GM18511 (cell line): ENCODE results near the gene TALDO1.
"Not testable (repeated sequence)": the region's sequence is repeated elsewhere in the genome, so short reads cannot be mapped to it uniquely, and the experiment has no call there.

ENCODE experiments used
- ATAC-seq: cut with Tn5 transposase; IDR thresholded peaks from one replicate; pipeline ENCODE4 v1.9.1; 2021; ENCODE audit warnings: mild to moderate bottlenecking, moderate library complexity; ENCODE audit not compliant: unreplicated experiment

TALDO1 gene

GRCh38 chr11:733072-733471 lies 14.2 kb upstream of the TALDO1 start:
- no peak for ATAC-seq

DNA sequence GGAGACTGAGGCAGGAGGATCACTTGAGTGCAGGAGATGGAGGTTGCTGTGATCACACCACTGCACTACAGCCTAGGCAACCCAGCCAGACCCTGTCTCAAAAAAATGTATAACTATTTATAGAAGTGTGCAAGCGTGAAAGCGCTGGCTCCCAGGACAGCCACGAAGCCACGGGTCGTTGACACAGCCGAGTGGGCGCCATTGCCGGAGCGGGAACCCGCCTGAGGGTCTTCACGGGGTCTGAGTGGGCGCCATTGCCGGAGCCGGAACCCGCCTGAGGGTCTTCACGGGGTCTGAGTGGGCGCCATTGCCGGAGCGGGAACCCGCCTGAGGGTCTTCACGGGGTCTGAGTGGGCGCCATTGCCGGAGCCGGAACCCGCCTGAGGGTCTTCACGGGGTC lies 12.7 kb upstream of the TALDO1 start:
- ATAC-seq, result not testable (repeated sequence)

- ATAC-seq, result no peak
These were observed 9.9 kb upstream of the TALDO1 start for GRCh38 chr11:737366-737765.

DNA sequence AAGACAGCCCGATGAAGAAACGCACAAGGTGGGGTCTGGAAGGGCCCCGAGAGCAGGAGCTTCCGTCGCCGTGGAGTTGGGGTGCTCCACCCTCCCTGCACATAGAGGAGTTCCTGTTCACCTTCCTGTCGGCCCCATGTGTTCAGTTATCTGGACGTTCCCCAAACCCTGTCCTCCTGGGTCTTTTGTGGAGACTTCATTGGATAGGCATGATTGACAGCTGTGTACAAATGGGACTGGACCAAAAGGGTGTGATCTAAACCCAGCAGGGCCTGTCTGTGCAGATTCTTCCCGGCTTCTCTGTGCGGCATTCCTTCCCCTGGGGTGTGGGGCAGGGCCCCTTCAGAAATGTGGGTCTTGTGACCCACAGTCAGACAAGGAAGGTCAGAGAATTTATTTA lies 9.4 kb upstream of the TALDO1 start:
- ATAC-seq, result not testable (repeated sequence)

GRCh38 chr11:742156-742546 lies 5.1 kb upstream of the TALDO1 start:
- ATAC-seq, result no peak

DNA sequence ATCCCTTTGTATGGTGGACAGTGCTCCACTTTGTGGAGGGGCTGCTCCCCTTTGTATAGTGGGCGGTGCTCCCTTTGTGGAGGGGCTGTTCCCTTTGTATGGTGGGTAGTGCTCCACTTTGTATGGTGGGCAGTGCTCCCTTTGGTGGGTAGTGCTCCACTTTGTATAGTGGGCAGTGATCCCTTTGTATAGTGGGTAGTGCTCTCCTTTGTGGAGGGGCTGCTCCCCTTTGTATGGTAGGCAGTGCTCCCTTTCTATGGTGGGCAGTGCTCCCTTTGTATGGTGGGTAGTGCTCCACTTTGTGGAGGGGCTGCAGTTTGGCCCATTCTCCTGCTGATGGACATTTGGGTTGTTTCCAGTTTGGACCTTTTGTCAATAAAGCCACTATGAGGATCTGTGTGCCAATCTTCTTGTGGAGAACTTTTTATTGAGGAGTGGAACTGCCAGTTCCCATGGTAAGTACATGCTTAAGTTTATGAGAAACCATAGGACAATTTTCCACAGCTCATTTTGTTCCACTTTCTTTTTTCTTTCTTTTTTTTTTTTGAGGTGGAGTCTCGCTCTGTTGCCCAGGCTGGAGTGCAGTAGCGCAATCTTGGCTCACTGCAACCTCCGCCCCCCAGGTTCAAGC lies 4.6 kb upstream of the TALDO1 start:
- no peak for ATAC-seq

- no peak for ATAC-seq
These were observed 1.8 kb upstream of the TALDO1 start for GRCh38 chr11:745428-745827.

GRCh38 chr11:746289-747157 lies 741 bp upstream of the TALDO1 start:
- ATAC-seq, result peak; percentile 36

- peak; percentile 23 for ATAC-seq
These were observed 719 bp downstream of the TALDO1 start for GRCh38 chr11:748007-748359.

DNA sequence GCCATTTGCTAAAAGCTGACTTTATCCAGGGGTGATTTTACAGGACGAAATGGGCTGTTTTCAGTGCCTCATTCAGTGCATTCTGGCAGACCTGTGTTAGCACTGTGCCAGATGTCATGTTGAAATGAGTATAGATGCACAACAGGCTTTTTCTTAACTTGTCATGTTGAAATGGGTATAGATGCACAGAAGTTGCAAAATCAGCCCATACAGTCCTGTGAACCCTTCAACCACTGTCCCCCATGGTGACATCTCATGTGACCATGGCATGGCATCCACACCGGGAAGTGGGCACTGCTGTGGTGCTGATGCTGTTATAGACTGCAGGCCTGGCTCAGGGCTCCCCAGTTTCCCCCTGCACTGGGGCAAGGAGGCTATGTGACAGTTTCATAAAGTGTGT lies 2.5 kb downstream of the TALDO1 start:
- ATAC-seq, result no peak

GRCh38 chr11:760236-760635 lies 13.0 kb downstream of the TALDO1 start:
- no peak for ATAC-seq

DNA sequence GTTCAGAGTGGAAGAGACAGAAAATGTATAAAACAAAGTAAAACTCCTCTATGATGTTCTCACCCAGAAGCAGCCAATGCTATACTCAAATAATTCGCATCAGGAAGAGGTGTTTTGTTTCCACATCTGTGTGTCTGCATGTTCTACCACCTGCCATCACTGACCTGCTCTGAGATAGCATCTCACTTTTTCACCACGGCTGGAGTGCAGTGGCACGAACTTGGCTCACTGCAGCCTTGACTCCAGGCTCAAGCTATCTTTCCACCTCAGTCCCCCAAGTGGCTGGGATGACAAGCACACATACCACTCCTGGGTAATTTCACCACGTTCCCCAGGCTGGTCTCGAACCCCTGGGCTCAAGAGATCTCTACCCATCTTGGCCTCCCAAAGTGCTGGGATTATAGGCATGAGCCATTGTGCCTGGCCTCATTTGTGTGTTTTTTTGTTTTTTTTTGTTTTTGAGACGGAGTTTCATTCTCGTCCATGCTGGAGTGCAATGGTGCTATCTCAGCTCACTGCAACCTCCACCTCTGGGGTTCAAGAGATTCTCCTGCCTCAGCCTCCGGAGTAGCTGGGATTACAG lies 14.4 kb downstream of the TALDO1 start:
- no peak for ATAC-seq

- no peak for ATAC-seq
These were observed 15.3 kb downstream of the TALDO1 start for GRCh38 chr11:762421-763072.

DNA sequence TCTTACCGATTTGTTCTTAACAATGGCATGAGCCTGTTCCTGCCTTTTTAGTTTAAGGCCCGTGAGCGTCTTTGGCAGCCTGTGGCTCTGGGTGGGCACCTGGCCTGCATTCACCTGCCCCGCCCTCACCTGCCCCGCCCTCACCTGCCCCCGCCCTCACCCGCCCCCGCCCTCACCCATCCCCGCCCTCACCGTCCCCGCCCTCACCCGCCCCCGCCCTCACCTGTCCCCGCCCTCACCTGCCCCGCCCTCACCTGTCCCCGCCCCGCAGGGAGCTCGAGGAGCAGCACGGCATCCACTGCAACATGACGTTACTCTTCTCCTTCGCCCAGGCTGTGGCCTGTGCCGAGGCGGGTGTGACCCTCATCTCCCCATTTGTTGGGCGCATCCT lies 15.8 kb downstream of the TALDO1 start:
- no peak for ATAC-seq

DNA sequence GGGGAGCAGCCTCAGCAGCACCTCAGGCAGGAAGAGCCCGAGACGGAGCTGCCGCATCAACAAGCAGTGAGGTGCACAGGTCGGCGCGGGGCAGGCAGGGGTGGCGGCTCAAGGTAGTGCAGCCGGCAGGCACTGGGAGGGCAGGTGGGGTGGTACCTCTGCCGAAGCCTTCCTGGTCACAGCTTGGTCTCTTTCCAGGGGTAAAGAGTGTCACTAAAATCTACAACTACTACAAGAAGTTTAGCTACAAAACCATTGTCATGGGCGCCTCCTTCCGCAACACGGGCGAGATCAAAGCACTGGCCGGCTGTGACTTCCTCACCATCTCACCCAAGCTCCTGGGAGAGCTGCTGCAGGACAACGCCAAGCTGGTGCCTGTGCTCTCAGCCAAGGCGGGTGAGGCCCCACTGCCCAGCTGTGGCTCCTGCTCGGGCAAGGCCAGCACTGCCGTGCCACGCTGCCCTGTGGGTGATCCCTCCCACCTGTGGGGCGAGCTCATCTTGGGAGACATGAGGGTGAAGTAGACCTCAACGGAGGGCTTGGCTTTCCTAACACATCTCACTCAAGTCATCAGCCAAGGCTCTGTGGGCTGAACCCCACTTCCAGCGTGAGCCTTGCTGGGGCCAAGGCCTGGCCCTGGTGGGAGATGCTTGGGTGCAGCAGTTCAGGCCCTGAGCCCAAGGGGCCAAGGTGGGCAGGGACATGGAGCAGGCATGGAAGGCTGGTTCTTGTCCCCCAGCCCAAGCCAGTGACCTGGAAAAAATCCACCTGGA lies 16.5 kb downstream of the TALDO1 start:
- no peak for ATAC-seq

GRCh38 chr11:764322-765024 lies 17.2 kb downstream of the TALDO1 start:
- ATAC-seq, result no peak

GRCh38 chr11:765025-765801 lies 17.9 kb downstream of the TALDO1 start:
- ATAC-seq, result no peak

- no peak for ATAC-seq
These were observed 18.5 kb downstream of the TALDO1 start for GRCh38 chr11:765802-766091.

- no peak for ATAC-seq
These were observed 19.1 kb downstream of the TALDO1 start for GRCh38 chr11:766106-766935.
